ENCODE results near the gene PKN1. TPM values are rescaled to one million over a fixed set of nuclear protein-coding genes. Genes with fewer than 3 reads are reported as not detected.

PKN1 gene
- total RNA-seq, 1 experiment from 2014 or later, result 257 TPM

DNA sequence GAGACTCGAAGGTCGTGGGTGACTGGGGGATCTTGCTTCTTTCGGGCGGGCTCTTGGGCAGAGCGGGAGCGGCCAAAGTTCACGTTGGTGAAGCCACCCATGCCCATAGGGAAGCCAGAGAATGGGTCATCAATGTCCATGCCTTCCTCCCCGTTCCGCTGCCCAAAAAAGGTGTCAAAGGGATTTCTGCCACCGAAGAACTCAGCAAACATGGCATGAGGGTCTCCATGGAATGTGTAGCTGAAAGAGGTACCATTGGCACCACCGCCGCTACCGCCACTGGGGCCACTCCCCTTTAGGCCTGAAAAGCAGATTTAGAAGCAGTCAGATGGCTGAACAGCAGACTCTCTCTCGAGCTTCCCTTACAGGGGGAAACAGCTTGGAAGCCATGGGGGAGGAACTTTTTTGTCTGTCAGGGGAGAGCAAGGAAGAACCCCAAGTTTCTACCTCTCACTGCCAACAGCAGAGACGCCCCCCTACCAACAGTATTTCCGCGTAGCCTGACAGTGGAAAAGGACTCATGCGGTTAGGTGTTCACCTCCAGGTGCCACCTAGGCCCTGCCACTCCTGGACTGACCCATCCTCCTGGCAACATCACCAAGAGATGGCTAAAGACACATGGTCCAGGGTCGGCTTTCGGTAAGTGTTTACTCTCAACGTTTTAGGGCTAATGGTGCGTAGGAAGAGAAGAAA lies 83.8 kb downstream of the PKN1 start:
- no peak overlapping the region for H2AFZ ChIP-seq
- BruUV-seq (replicated peaks), result TSS peak; percentile 41
- peak overlapping the region; percentile 94 for H3K27ac ChIP-seq
- no peaks in the 10 kb centered on the region for H3K9me3 ChIP-seq (ENCODE audit: insufficient read depth, low read depth)
- no peak for DNase-seq
- peak overlapping the region; percentile 95 for H3K4me2 ChIP-seq
- H3K36me3 ChIP-seq (ENCODE audit: low read depth), result peaks cover 34% of the 10 kb centered on the region
- H3K79me2 ChIP-seq (ENCODE audit: low read depth), result peaks cover 48% of the 10 kb centered on the region
- H3K4me3 ChIP-seq, result peak overlapping the region; percentile 99
- intact Hi-C loops (cut with micrococcal nuclease; ENCODE audit: unreplicated experiment), result loop anchor here (1.0 to 10.0 kb wide), 3 partner anchors 21 to 382 kb away; partner anchors contain the start of genes ASF1B, GIPC1 and PTGER1
- no peaks in the 10 kb centered on the region for H3K9me2 ChIP-seq (ENCODE audit: insufficient read depth)
- POLR2A ChIA-PET (ENCODE audit: unreplicated experiment), result interaction anchor here (0.6 kb wide), 4 partner anchors 10 to 902 kb away, joined by 3 to 9 read pairs (median 4); partner anchors contain the start of gene ZNF333
- peaks cover 77% of the 10 kb centered on the region for H3F3A ChIP-seq (ENCODE audit: insufficient read depth, low read depth)
- peaks cover 34% of the 10 kb centered on the region for H4K20me1 ChIP-seq (ENCODE audit: insufficient read depth)
- H3K27me3 ChIP-seq (ENCODE audit: insufficient read depth, low read depth), result no peaks in the 10 kb centered on the region
- no peak for TF ChIP-seq EZH2 (IDR thresholded peaks at IDR 0.05; ENCODE audit: low read depth)
- TF ChIP-seq CTCF (conservative IDR thresholded peaks at IDR 0.05), result no peak
- H3K4me1 ChIP-seq (replicated peaks; ENCODE audit: insufficient read depth), result peaks cover 50% of the 10 kb centered on the region
- CTCF ChIA-PET, result interaction anchor here (1.1 to 1.7 kb wide), 2 partner anchors 12 to 44 kb away, joined by 3 to 10 read pairs; no protein-coding TSS in a partner anchor

GRCh38 chr19:14517446-14517839 lies 84.3 kb downstream of the PKN1 start:
- Histone ChIP-seq H3K4me2 (peak overlapping the region; percentile 95), H3K4me3 (peak overlapping the region; percentile 99), H3K36me3 (ENCODE audit: low read depth) (peaks cover 34% of the 10 kb centered on the region), H3K9me3 (ENCODE audit: insufficient read depth, low read depth) (no peaks in the 10 kb centered on the region), H3F3A (ENCODE audit: insufficient read depth, low read depth) (peaks cover 71% of the 10 kb centered on the region), H4K20me1 (ENCODE audit: insufficient read depth) (peaks cover 34% of the 10 kb centered on the region), H3K79me2 (ENCODE audit: low read depth) (peaks cover 48% of the 10 kb centered on the region), H2AFZ (no peak overlapping the region), H3K9me2 (ENCODE audit: insufficient read depth) (no peaks in the 10 kb centered on the region), H3K4me1 (replicated peaks; ENCODE audit: insufficient read depth) (peaks cover 46% of the 10 kb centered on the region), H3K27ac (peak overlapping the region; percentile 94), H3K27me3 (ENCODE audit: insufficient read depth, low read depth) (no peaks in the 10 kb centered on the region)
- CTCF ChIA-PET, result interaction anchor here (1.7 kb wide), 1 partner anchor 45 kb away, joined by 3 read pairs; no protein-coding TSS in a partner anchor
- DNase-seq, result no peak
- no peak for TF ChIP-seq CTCF (conservative IDR thresholded peaks at IDR 0.05)
- no peak for TF ChIP-seq EZH2 (IDR thresholded peaks at IDR 0.05; ENCODE audit: low read depth)
- intact Hi-C loops (cut with micrococcal nuclease; ENCODE audit: unreplicated experiment), result loop anchor here (5.0 to 10.0 kb wide), 2 partner anchors 40 to 383 kb away; partner anchors contain the start of genes ASF1B and PTGER1
- POLR2A ChIA-PET (ENCODE audit: unreplicated experiment), result interaction anchor here (0.6 to 0.8 kb wide), 6 partner anchors 10 to 902 kb away, joined by 3 to 9 read pairs (median 4); partner anchors contain the start of gene ZNF333
- no TSS peak for BruUV-seq (replicated peaks)

GRCh38 chr19:14517840-14518505 lies 84.9 kb downstream of the PKN1 start, which contains the start of gene DNAJB1:
Gene DNAJB1 (minus strand): TSS chr19:14518397. CDS start chr19:14518349, 48 bp downstream.
- Histone ChIP-seq H3K36me3 (ENCODE audit: low read depth) (peaks cover 34% of the 10 kb centered on the region), H3K79me2 (ENCODE audit: low read depth) (peaks cover 48% of the 10 kb centered on the region), H3K9me2 (ENCODE audit: insufficient read depth) (no peaks in the 10 kb centered on the region), H3K27me3 (ENCODE audit: insufficient read depth, low read depth) (no peaks in the 10 kb centered on the region), H3K4me2 (peak within 1 kb of the TSS; percentile 95), H3K4me3 (peak within 1 kb of the TSS; percentile 99), H3F3A (ENCODE audit: insufficient read depth, low read depth) (peaks cover 66% of the 10 kb centered on the region), H4K20me1 (ENCODE audit: insufficient read depth) (peaks cover 34% of the 10 kb centered on the region), H2AFZ (peak within 1 kb of the TSS; percentile 80), H3K9me3 (ENCODE audit: insufficient read depth, low read depth) (no peaks in the 10 kb centered on the region), H3K27ac (peak within 1 kb of the TSS; percentile 94), H3K4me1 (replicated peaks; ENCODE audit: insufficient read depth) (peaks cover 46% of the 10 kb centered on the region)
- TF ChIP-seq EZH2 (IDR thresholded peaks at IDR 0.05; ENCODE audit: low read depth) (no peak), CTCF (conservative IDR thresholded peaks at IDR 0.05) (no peak)
- CTCF ChIA-PET, result interaction anchor here (0.7 to 1.7 kb wide), 3 partner anchors 14 to 45 kb away, joined by 3 to 4 read pairs (median 3); no protein-coding TSS in a partner anchor
- DNase-seq, result peak in 1 of 2 experiments; percentile 80
- BruUV-seq (replicated peaks), result no TSS peak
- intact Hi-C loops (cut with micrococcal nuclease; ENCODE audit: unreplicated experiment), result loop anchor here (1.0 to 10.0 kb wide), 3 partner anchors 38 to 383 kb away; partner anchors contain the start of genes ASF1B and PTGER1
- POLR2A ChIA-PET (ENCODE audit: unreplicated experiment), result interaction anchor here (0.5 to 1.7 kb wide), 11 partner anchors 9 to 901 kb away, joined by 3 to 25 read pairs (median 6); partner anchors contain the start of gene ADGRE5

All from PC-9 (cell line).